NCI-H146 treated with DMSO at 0.1 percent for 48 hours (cell line): ENCODE results near the gene ARFGAP2.
A peak's percentile ranks its signal among the peaks of the same experiment; 100 is the strongest.
"Not testable (repeated sequence)": the region's sequence is repeated elsewhere in the genome, so short reads cannot be mapped to it uniquely, and the experiment has no call there.

Experiments used
- DNase-seq: peaks from one replicate; lab custom pipeline; 2025; ENCODE audit not compliant: unreplicated experiment; lab: John Stamatoyannopoulos, UW

ARFGAP2 gene

GRCh38 chr11:47176328-47177228, at the start of gene ARFGAP2:
ARFGAP2 (minus strand) TSS chr11:47176879; CDS start chr11:47176853, 26 bp downstream.
- DNase-seq = peak; percentile 88

- DNase-seq = no peak
Observed at GRCh38 chr11:47225552-47226400, 49.1 kb upstream of the ARFGAP2 start.

- no peak for DNase-seq
Observed at GRCh38 chr11:47222696-47223095, 46.0 kb upstream of the ARFGAP2 start.

GRCh38 chr11:47220401-47220821, 43.7 kb upstream of the ARFGAP2 start:
- DNase-seq = no peak

- no peak for DNase-seq
Observed at GRCh38 chr11:47216121-47216798, 39.6 kb upstream of the ARFGAP2 start.

GRCh38 chr11:47215366-47215910, 38.8 kb upstream of the ARFGAP2 start:
- peak; percentile 71 for DNase-seq

GRCh38 chr11:47213950-47214565, 37.4 kb upstream of the ARFGAP2 start:
- DNase-seq = peak; percentile 77

GRCh38 chr11:47212938-47213337, 36.3 kb upstream of the ARFGAP2 start:
- DNase-seq = no peak

- DNase-seq = no peak
Observed at GRCh38 chr11:47208628-47209027, 31.9 kb upstream of the ARFGAP2 start.

- not testable (repeated sequence) for DNase-seq
Observed at GRCh38 chr11:47208008-47208552, 31.4 kb upstream of the ARFGAP2 start.

GRCh38 chr11:47207459-47207858, 30.8 kb upstream of the ARFGAP2 start:
- no peak for DNase-seq

GRCh38 chr11:47206577-47206976, 29.9 kb upstream of the ARFGAP2 start:
- DNase-seq = not testable (repeated sequence)

GRCh38 chr11:47204637-47204989, 27.9 kb upstream of the ARFGAP2 start:
- no peak for DNase-seq

GRCh38 chr11:47202576-47202975, 25.9 kb upstream of the ARFGAP2 start:
- no peak for DNase-seq

- DNase-seq = no peak
Observed at GRCh38 chr11:47201015-47201414, 24.3 kb upstream of the ARFGAP2 start.

- not testable (repeated sequence) for DNase-seq
Observed at GRCh38 chr11:47198161-47198560, 21.5 kb upstream of the ARFGAP2 start.

GRCh38 chr11:47192111-47192510, 15.4 kb upstream of the ARFGAP2 start:
- no peak for DNase-seq

GRCh38 chr11:47191137-47191536, 14.5 kb upstream of the ARFGAP2 start:
- not testable (repeated sequence) for DNase-seq

- DNase-seq = no peak
Observed at GRCh38 chr11:47189100-47189834, 12.6 kb upstream of the ARFGAP2 start.

GRCh38 chr11:47188259-47188658, 11.6 kb upstream of the ARFGAP2 start:
- no peak for DNase-seq
